NOMO-1 treated with dmso at 0.1 percent for 144 hours (cell line): ENCODE measurements around the gene TUFT1.
"Not testable (repeated sequence)": the region's sequence is repeated elsewhere in the genome, so short reads cannot be mapped to it uniquely, and the experiment has no call there.

Experiments
- DNase-seq: peaks from one replicate; lab custom pipeline; 2025; ENCODE audit not compliant: unreplicated experiment; lab: John Stamatoyannopoulos, UW

Gene TUFT1

DNA sequence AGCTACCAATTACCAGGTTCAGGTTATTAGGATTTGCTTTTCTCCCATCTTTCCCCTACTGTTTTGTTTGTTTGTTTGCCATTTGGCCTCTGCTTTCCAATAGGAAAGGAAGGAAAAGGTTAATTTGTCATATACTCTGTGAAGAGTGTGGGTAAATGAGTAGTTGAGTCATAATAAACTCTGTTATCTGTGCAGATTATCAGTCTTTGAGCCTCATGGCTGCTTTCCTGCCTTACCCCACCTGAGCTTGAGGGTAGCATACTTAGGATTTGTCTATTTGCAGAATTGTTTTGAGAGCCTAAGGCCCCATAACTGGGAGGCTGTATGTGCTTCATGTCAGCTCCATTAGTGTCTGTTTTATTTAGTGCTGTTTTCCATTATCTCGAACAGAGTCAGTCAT lies 38.8 kb downstream of the TUFT1 start:
- DNase-seq, result no peak

DNA sequence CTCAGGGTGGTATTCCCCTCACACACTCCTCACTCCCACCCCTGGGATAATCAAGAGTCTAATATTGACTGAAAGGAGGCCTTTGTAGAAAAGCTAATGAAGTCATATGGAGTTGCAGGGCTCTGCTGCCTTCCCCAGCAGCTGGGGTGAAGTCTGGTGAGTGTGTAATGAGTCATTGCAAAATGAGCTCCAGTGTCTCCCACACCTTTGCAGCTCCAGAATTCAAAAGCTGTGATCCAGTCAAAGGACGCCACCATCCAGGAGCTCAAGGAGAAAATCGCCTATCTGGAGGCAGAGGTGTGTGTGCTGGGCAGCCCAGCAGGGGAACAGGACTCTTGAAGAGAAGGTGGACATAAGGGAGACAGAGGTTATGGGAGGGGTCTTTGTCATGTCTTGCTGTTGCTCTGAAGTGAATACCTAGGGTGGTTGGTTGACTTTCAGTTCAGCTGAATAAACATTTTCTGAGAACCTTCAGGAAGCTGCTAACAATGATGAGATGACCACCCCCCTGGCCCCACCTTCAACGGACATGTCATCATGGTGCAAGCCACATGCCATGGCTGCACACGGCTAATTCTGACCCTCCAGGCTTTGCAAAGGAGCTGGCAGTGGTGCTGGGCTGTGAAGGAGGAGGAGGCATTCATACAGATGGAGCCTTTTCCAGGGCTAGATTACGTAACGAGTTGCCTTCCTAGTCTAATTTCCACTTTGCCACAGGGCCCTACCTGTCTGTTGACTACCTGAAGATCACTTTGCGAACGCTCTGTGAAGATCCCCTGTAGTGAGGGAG lies 39.5 kb downstream of the TUFT1 start:
- DNase-seq, result no peak

DNA sequence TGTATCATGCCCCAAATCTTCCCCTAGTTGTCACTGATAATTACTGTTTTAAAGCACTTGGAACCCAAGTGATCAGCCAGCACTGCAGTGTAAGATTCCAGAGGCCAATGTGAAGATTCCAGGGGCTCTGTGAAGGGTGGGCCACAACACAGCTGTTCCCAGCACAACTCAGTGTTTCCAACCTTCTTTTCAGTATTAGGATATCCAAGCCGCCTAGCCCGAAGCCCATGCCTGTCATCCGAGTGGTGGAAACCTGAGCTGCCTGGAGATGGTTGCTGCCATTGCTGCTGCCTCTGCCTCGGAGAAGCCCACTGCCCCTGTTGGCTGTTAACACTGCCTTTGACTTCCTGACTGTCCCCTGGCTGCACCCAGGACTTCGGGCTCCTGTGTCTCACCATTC lies 41.3 kb downstream of the TUFT1 start:
- no peak for DNase-seq

DNA sequence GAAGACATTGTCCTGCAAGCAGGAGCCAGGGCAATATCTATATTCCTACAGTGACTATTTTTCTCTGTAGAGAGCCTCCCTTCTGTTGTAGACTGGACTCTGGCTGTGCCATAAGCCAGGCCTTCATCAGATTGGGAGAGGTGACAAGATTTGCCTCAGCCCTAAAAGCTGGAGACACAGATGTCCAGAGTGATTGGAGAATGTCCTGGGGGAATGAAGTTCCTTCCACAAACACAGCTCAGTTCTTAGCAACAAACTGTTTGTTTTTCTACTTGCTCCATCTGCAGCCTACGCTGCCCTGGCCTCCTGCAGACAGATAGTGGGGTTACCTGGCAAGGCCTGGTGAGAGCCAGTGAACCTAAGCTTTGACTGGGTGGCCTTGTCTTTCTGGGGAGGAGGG lies 41.8 kb downstream of the TUFT1 start:
- no peak for DNase-seq

DNA sequence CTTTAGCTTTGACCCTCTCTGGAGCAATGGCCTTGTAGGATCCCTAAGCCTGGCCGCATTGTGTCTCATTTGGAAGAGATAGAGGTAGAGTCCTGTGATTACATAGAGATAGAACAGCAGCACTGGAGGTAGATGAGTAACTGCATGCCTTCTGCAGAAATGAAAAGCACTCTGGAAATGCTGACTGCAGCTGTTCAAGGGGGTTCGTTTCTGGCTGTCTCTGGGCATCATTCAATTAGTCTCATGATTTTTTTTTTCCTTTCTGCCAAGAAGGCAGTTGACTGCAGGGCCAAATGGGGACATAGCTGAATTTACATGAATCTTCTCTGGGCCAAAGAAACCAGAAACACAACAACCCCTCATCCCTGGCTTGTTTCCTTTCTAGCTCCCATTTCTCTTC lies 43.7 kb downstream of the TUFT1 start:
- DNase-seq, result no peak

DNA sequence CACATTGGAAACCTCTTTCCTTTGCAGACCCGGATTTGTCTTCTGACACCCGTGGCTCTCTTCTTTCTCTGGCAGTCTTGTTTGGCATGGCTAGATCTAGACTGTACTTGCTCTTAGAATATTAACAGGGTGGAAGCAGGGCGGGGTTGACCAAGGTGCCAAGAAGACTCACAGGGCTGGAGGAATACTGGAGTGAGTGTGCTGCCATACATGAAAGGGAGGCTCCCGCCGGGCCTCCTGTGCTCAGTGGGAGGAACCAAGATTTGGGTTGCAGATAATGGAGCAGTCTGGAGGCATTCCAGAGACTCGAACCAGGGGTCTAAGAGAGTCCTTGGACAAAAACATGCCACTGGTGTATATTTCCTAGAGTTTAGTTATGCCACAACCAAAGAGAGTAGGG lies 44.2 kb downstream of the TUFT1 start:
- no peak for DNase-seq

DNA sequence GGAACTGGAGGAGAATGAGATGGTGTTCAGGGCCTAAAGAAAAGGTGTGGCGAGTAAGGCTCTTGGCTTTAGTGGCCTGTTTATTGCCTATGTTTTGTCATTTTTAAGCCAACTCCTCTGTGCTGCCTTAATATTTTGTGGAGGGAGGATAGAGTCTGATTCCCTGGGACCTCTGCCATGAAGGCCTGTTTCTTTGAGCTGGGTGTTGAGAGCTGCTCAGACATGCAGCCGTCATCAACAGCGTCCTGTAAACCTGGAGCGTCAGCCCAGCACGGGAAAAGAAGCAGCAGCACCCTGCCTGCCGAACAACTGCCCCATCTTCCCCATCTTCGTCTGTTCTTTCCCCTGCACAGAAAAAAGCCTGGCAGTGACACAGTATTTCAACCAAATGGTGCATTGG lies 44.7 kb downstream of the TUFT1 start:
- no peak for DNase-seq

DNA sequence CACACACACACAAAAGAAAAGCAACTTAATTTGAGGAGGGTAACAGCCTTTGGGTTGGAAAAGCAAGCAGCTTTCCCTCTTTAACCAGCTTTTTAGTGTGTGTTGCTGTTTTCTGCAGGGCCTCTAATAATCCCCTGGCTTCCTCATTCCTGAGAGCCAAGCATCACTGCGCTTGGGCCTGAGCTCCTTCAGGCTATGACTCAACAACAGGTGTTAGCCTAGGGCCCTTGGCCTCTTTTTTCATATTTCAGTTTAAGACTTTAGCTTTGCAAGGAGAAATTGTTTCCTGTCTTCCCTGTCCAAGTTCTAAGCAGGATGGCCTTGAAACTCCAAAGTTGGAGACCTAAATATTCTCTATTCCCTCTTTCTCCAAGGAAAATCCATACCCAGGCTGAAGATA lies 45.5 kb downstream of the TUFT1 start:
- peak; percentile 2 for DNase-seq

DNA sequence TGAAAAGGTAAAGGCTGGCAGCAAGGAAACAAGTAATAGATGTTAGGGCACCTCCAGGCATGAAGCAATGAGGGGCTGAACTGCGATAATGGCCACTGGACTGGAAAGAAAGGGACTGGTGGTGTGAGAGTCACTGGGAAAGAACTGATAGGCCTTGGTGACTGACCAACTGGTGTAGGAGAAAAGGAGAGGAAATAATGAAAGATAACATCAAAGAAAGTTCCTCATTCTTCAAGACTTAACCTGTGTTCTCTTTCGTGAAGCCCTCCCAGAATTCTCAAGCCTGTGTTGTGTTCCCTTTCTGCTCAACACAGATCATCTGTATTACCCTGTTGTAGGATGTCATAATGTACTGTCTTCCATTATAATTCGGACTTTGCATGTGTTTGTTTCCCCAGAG lies 50.9 kb downstream of the TUFT1 start:
- DNase-seq, result no peak

DNA sequence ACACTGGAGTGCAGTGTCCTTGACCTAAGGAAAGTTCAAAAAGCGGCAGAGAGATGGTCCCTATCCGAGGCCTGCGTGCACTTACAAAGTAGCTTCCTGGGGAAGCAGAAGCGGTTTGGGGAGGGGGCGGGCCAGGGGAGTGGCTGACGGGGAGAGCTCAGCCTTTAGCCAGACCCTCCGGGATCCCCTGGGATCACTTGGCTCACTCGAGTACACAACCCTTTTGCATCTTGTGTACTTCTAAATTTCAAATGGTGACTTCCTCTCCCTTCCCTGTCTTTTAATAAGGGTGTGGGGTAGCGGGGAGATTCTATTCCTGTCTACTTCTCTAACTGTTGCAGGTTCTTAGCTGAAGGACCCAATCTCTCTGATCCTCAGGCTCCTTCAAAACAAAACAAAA lies 53.6 kb downstream of the TUFT1 start:
- no peak for DNase-seq

DNA sequence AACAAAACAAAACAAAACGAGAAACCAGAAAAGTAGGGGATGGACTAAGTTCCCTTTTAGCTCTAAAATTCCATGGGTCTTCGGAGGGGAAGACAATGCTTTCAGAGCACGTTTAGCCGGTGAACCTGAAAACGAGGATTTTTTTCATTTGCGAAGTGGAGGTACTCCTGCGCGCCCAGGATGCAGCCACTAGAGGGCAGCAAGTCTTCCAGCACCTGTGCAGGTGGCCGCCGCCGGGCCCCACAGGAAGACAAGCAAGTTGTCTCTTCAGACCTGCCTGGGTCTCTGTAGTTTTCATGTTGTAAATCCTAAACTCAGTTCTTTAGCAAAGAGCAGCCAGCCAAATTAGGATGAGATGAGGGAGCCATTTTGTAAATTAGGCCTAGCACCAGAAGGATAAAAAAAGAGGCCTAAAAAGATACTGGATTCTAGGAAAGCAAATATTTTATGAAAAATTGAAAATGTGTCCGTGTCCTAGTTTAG lies 54.1 kb downstream of the TUFT1 start:
- DNase-seq, result peak; percentile 51

DNA sequence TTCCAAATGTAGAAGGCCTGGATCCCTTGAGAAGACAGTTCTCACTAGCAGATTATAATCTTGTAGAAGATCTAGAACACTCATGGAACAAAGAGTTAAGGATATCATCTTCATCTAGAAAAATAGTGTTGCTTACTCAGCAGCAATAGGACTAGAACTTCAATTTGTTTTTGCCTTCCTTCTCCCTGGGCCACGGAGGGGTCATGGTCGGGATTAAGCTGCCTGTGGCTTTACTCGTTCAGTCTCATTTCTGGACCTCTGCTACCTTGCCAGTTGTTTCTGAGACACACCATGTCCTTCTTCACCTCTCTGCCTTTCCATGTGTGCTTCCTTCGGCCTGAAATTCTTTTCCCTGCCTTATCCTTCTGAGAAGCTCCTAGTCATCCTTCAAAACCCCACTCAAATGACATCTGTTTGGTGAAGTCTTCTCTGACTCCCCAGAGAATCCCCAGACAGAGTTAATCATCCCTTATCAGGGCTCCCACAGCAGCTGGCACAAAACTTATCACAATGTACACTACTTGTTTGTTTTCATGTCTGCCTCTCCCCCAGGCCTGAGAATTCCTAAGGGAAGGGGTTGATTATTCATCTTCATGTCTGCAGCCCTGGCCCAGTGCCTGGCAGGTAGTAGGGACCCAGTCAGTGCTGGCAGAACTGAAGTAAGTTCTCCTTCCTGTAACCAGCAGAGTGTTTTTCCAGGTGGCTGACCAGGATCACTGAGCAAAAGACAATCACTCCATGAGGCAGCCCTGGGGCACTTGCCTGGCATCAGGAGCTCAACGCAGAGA lies 56.3 kb downstream of the TUFT1 start:
- no peak for DNase-seq

DNA sequence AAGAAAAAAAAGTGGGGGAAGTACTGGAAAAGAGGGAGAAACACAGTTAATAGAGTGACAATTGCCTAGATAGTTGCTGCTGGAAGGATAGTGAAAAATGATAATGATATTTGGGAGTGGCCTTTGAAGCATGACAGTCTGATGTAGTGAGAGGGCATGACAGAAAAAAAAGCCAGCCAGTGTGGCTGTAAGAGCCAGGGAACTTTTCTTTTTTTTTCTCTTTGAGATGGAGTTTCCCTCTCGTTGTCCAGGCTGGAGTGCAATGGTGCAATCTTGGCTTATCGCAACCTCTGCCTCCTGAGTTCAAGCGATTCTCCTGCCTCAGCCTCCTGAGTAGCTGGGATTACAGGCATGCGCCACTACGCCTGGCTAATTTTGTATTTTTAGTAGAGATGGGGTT lies 62.4 kb downstream of the TUFT1 start:
- DNase-seq, result not testable (repeated sequence)

DNA sequence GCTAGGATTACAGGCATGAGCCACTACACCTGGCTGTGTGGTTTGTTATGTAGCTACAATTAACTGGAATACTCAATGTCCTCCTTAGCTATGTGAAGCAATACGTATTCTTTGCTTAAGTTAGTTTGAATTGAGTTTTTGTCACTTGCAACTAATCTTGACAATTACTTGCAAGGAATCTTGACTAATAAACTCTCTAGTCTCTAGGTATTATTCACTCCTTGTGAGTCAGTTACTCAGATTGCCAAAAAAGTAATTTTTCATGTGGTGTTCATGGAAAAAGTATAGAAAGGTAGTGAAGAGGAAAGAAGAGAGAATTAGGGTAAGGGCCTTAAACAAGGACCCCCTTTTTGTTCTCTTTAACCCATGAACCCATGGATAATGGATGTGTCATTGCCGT lies 64.2 kb downstream of the TUFT1 start:
- no peak for DNase-seq

DNA sequence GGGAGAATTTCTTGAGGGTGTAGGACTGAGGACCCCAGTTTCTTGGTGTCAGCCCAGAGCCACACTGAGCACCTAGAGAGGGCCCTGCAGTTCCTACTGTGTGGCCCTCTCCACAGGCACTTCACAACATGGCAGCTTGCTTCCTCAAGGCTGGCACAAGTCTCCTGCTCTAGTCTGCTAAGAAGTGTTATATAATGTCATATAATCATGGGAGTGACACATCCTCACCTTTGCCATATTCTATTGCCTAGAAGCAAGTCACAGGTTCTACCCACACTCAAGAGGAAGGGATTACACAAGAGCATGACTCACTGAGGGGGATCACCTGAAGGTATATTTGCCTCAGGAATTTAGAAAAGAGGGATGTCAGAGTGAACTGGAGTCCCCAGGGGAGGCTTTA lies 66.3 kb downstream of the TUFT1 start:
- DNase-seq, result no peak

DNA sequence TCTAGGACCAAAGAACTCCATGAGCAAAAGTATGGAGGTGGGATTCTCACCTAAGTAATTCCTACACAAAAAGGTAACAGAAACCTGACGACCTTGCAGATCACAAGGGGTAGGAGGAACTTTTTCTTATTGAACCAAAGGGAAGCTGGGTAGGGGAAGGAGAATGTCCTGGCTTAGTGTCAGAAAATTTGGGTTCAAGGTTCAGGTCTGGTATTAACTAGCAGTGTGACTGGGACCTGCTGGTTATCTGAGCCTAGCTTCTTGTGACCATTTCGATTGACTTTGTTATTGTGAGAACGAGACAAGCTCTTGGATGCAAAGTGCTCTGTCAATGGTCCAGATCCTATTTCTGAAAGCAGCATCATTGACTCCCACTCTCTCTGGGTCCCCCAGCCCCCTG lies 66.7 kb downstream of the TUFT1 start:
- no peak for DNase-seq

DNA sequence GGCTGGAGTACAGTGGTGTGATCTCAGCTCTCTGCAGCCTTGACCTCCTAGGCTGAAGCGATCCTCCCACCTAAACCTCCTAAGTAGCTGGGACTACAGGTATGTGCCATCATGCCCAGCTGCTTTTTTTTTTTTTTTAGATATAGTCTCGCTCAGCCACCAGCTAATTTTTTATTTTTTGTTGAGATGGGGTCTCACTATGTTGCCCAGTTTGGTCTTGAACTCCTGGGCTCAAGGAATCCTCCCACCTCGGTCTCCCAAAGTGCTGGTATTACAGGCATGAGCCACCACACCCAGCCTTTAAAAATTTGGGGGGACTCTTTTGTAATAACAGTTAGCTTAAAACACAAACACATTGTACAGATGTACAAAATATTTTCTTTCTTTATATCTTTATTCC lies 70.0 kb downstream of the TUFT1 start:
- no peak for DNase-seq

DNA sequence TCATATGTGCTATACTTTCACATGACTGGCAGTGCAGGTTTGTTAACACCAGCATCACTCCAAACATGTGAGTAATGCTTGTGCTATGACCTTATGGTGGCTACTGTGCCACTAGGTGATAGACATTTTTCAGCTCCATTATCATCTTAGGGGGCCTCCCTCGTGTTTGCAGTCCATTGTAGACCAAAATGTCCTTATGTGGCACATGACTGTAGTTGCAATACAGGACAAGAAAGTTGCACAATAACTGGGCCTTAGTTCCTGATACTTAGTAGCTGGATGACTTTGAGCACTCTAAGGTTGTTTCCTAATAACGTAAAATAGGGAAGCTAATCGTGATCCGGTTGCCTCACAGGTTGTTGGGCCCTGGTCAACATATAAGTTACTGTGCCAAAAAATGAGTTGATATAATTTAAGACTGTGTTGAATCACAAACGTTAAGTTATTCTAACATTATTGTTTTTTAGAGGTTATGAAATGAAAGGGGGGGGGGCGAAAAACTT lies 71.2 kb downstream of the TUFT1 start:
- DNase-seq, result peak; percentile 87

DNA sequence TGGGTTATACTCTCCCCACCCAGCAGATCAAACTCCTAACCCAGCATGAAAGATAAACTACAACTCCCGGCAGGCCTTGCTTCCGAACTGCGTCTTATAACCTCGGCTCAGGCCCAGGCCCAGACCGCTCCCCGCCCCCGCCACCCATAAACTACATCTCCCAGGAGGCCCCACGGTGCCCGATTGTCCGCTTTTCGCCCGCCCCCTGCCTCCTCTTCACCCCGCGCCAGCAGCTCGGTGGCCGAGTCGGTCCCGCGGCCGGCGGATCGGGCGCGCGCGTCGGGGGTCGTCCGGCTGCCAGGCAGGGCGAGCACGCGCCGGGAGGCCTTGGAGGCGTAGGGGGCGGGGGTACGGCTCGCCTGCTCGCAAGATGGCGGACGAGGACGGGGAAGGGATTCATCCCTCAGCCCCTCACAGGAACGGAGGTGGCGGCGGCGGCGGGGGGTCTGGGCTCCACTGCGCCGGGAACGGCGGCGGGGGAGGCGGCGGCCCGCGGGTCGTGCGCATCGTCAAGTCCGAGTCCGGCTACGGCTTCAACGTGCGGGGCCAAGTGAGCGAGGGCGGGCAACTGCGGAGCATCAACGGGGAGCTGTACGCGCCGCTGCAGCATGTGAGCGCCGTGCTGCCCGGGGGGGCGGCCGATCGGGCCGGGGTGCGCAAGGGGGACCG lies 71.9 kb downstream of the TUFT1 start, which contains the start of gene SNX27:
Gene SNX27, plus strand, starts transcription at position 219 of the 669 bp plus-strand sequence. Its CDS starts 152 bp downstream, at position 371.
- peak; percentile 92 for DNase-seq

DNA sequence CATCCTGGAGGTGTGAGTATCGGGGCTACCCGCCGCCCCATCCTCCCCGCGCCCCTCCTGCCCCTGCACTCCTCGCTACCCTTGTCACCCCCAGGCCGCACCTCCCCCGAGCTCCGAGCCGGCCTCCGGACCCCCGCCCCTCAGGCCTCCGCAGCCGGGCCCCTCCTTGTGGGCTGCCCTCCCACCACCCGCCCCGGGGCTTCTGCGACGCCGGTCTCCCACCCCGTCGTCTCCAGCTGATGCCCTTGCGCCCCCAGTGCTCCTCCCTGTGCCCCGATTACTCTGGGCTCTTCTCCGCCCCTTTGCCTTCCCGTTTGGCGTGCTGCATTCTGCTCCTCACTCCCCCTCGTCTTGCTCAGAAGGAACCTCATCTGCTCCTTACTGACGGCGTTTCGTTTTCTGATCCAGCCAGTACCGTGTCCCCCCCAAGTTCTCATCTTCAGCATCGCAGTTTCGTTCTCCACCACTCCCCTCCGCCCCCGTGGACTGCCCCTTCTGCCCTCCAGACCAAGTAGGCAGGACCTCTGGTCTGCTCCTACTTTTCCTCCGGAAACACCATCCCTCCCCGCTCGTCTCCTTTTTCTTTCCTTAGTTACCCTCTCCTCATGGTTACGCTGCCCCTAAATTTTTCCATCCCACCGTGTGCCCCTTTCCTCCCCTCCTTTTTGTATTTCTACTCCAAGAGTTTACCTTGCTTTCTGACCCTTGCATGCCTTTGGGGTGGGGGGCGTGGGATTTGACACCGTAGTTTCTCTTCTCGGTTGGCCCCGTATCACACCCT lies 72.6 kb downstream of the TUFT1 start:
- DNase-seq, result no peak

DNA sequence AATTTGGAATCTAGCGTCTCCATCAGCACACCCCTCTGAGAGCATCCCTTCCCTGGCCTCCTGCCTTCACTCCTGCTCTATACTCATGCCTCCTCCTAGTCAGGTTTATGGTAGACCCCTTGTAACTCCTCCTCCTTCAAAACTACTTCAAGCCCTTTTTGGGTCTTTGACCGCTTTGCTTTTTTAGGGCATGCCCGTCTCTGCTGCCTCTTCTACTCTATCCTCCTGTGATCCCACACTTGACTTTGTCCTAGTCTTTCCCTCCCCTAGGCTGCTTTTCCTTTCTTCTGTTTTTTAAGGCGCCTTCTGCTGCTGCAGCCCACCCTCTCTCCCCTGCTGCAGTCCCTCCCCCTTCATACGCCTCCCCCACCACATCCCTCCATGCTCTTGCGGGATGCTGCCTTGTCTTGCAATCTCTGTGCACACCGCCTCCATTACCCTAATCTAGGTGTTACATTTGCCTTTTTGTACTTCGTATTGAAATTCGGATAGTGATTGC lies 73.2 kb downstream of the TUFT1 start:
- DNase-seq, result no peak
